ENCODE results near the gene HSPA6. TPM values are rescaled to one million over a fixed set of nuclear protein-coding genes. Genes with fewer than 3 reads are reported as not detected.

The HSPA6 gene
- total RNA-seq, 4 donors from 2014 or later: 0.35 to 5.8 (median 0.91) TPM

- Histone ChIP-seq H3K27me3 (no peaks in the 10 kb centered on the region), H3K9me3 (no peaks in the 10 kb centered on the region), H3K27ac (no peak overlapping the region), H3K36me3 (no peaks in the 10 kb centered on the region), H3K4me3 (no peak overlapping the region), H3K4me1 (no peaks in the 10 kb centered on the region)
- TF ChIP-seq CTCF (IDR thresholded peaks at IDR 0.05) (peak in 5 of 6 experiments; percentile 11 to 37 (median 25)), POLR2A (IDR thresholded peaks at IDR 0.05) (no peak)
- no peak for DNase-seq
Measured at GRCh38 chr1:161484613-161485012, 39.7 kb upstream of the HSPA6 start.

GRCh38 chr1:161486806-161487741 lies 37.3 kb upstream of the HSPA6 start:
- H3K27me3 ChIP-seq: no peaks in the 10 kb centered on the region
- TF ChIP-seq CTCF (IDR thresholded peaks at IDR 0.05) (peak; percentile 58 to 89 (median 76)), POLR2A (IDR thresholded peaks at IDR 0.05) (no peak)
- no peak overlapping the region for H3K4me3 ChIP-seq
- no peaks in the 10 kb centered on the region for H3K4me1 ChIP-seq
- no peaks in the 10 kb centered on the region for H3K36me3 ChIP-seq
- H3K27ac ChIP-seq: no peak overlapping the region
- H3K9me3 ChIP-seq: no peaks in the 10 kb centered on the region
- DNase-seq: peak in 2 of 3 donors; percentile 25 to 55

GRCh38 chr1:161491472-161491871 lies 32.9 kb upstream of the HSPA6 start:
- no peaks in the 10 kb centered on the region for H3K4me1 ChIP-seq
- no peaks in the 10 kb centered on the region for H3K9me3 ChIP-seq
- H3K27me3 ChIP-seq: no peaks in the 10 kb centered on the region
- DNase-seq: no peak
- H3K4me3 ChIP-seq: no peak overlapping the region
- TF ChIP-seq CTCF (IDR thresholded peaks at IDR 0.05): no peak
- TF ChIP-seq POLR2A (IDR thresholded peaks at IDR 0.05): no peak
- no peaks in the 10 kb centered on the region for H3K36me3 ChIP-seq
- H3K27ac ChIP-seq: no peak overlapping the region

GRCh38 chr1:161492827-161493226 lies 31.5 kb upstream of the HSPA6 start:
- no peak overlapping the region for H3K4me3 ChIP-seq
- H3K27me3 ChIP-seq: no peaks in the 10 kb centered on the region
- no peak overlapping the region for H3K27ac ChIP-seq
- H3K36me3 ChIP-seq: no peaks in the 10 kb centered on the region
- DNase-seq: no peak
- TF ChIP-seq CTCF (IDR thresholded peaks at IDR 0.05) (no peak), POLR2A (IDR thresholded peaks at IDR 0.05) (no peak)
- H3K9me3 ChIP-seq: no peaks in the 10 kb centered on the region
- H3K4me1 ChIP-seq: no peaks in the 10 kb centered on the region

GRCh38 chr1:161494091-161494735 lies 30.1 kb upstream of the HSPA6 start:
- no peak for TF ChIP-seq POLR2A (IDR thresholded peaks at IDR 0.05)
- TF ChIP-seq CTCF (IDR thresholded peaks at IDR 0.05): no peak
- H3K27me3 ChIP-seq: no peaks in the 10 kb centered on the region
- no peak overlapping the region for H3K4me3 ChIP-seq
- no peaks in the 10 kb centered on the region for H3K36me3 ChIP-seq
- no peak for DNase-seq
- no peaks in the 10 kb centered on the region for H3K4me1 ChIP-seq
- no peaks in the 10 kb centered on the region for H3K9me3 ChIP-seq
- no peak overlapping the region for H3K27ac ChIP-seq
